ENCODE measurements around the gene PLD3.
A peak's percentile ranks its signal among the peaks of the same experiment; 100 is the strongest.

PLD3 gene

DNA sequence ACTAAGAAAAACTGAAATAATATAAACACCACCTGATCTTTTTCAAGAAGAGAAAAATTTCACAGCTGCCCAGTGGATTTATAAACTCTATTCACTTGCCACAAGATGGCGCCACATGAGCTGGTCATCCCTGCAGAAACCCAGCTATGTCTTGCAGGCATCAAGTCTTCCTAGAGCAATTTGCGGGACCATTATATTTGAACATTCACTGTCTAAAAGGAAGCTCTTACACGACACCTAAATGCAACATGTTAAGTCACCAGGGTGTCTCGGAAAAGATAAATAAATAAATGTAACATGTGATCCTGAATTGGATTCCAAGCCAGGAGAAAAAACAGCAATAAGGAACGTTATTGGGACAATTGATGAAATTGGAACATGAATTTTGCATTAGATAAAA, 43.1 kb upstream of the PLD3 start:
- peak; percentile 84 for DNase-seq (ENCODE audit: low read depth)
- no peak overlapping the region for H3K4me3 ChIP-seq (ENCODE audit: low read depth, low read length)
- no peak for TF ChIP-seq MAX (IDR thresholded peaks at IDR 0.05; ENCODE audit: low read depth, low read length)
- peak; percentile 54 for TF ChIP-seq CTCF (IDR thresholded peaks at IDR 0.05; ENCODE audit: low read depth, low read length)
- no peak for TF ChIP-seq MYC (IDR thresholded peaks at IDR 0.05; ENCODE audit: low read depth, low read length)
- TF ChIP-seq POLR2A (IDR thresholded peaks at IDR 0.05; ENCODE audit: extremely low read depth, insufficient read length) = no peak

DNA sequence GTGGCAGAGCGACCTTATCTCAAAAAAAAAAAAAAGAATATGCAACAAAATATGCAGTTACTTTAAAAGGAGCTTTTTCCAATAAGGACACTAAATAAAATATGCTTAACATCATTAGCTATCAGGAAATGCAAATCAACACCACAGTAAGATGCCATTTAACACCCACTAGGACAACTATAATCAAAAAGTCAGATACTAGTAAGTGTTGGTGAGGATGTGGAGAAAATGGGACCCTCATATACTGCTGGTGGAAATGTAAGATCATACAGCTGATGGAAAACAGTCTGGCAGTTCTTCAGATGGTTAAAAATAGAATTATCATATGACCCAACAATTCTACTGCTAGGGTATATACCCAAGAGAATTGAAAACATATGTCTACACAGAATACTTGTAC, 38.8 kb upstream of the PLD3 start:
- DNase-seq (ENCODE audit: low read depth) = no peak
- TF ChIP-seq CTCF (IDR thresholded peaks at IDR 0.05; ENCODE audit: low read depth, low read length) (no peak), MYC (IDR thresholded peaks at IDR 0.05; ENCODE audit: low read depth, low read length) (no peak), POLR2A (IDR thresholded peaks at IDR 0.05; ENCODE audit: extremely low read depth, insufficient read length) (no peak), MAX (IDR thresholded peaks at IDR 0.05; ENCODE audit: low read depth, low read length) (no peak)
- no peak overlapping the region for H3K4me3 ChIP-seq (ENCODE audit: low read depth, low read length)

DNA sequence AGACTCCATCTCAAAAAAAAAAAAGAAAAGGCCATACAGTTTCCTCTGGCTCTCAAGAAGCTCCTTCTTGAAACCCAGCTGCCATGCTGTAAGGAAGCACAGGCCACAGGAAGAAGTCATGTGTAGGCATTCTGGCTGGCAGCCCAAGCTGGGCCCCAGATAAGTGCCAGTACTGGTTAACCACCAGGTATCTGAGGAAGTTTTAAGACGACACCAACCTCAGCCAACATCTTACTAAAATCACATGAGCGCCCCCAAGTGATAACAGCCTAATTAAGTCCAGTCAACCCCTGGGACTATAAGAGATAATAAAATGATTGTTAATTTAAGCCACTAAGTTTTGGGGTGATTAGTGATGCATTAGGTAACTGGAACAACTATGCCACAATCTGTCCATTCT, 36.0 kb upstream of the PLD3 start:
- peak; percentile 6 for DNase-seq (ENCODE audit: low read depth)

GRCh38 chr19:40313229-40313983, 35.1 kb upstream of the PLD3 start:
- H3K4me3 ChIP-seq (ENCODE audit: low read depth, low read length) = no peak overlapping the region
- TF ChIP-seq MYC (IDR thresholded peaks at IDR 0.05; ENCODE audit: low read depth, low read length) = no peak
- TF ChIP-seq CTCF (IDR thresholded peaks at IDR 0.05; ENCODE audit: low read depth, low read length) = no peak
- TF ChIP-seq MAX (IDR thresholded peaks at IDR 0.05; ENCODE audit: low read depth, low read length) = no peak
- TF ChIP-seq POLR2A (IDR thresholded peaks at IDR 0.05; ENCODE audit: extremely low read depth, insufficient read length) = no peak
- no peak for DNase-seq (ENCODE audit: low read depth)

More for the DNA sequence above, 36.0 kb upstream of the PLD3 start:
- TF ChIP-seq CTCF (IDR thresholded peaks at IDR 0.05; ENCODE audit: low read depth, low read length) (no peak), POLR2A (IDR thresholded peaks at IDR 0.05; ENCODE audit: extremely low read depth, insufficient read length) (no peak), MAX (IDR thresholded peaks at IDR 0.05; ENCODE audit: low read depth, low read length) (no peak), MYC (IDR thresholded peaks at IDR 0.05; ENCODE audit: low read depth, low read length) (no peak)
- H3K4me3 ChIP-seq (ENCODE audit: low read depth, low read length) = no peak overlapping the region

DNA sequence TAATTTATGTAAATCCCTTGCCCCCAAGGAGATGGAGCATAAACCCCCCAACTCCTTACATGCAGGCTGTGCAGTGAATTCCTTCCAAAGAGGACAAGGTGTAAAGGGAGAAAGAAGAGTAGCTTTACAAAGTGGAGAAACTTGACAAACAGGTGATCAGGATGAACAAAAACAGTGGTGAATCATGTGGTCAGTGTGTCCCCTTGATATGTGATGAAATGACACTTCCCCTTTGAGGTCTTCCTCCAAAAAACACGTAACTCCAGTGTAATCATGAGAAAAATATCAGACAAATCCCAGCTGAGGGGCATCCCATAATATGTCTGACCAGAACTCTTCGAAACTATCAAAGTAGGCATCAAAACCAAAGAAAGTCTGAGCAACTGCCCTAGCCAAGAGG, 33.8 kb upstream of the PLD3 start:
- H3K4me3 ChIP-seq (ENCODE audit: low read depth, low read length) = no peak overlapping the region
- no peak for TF ChIP-seq MYC (IDR thresholded peaks at IDR 0.05; ENCODE audit: low read depth, low read length)
- no peak for TF ChIP-seq MAX (IDR thresholded peaks at IDR 0.05; ENCODE audit: low read depth, low read length)
- TF ChIP-seq CTCF (IDR thresholded peaks at IDR 0.05; ENCODE audit: low read depth, low read length) = no peak
- TF ChIP-seq POLR2A (IDR thresholded peaks at IDR 0.05; ENCODE audit: extremely low read depth, insufficient read length) = no peak
- peak; percentile 29 for DNase-seq (ENCODE audit: low read depth)
